ENCODE measurements around the gene IDUA.

DNA sequence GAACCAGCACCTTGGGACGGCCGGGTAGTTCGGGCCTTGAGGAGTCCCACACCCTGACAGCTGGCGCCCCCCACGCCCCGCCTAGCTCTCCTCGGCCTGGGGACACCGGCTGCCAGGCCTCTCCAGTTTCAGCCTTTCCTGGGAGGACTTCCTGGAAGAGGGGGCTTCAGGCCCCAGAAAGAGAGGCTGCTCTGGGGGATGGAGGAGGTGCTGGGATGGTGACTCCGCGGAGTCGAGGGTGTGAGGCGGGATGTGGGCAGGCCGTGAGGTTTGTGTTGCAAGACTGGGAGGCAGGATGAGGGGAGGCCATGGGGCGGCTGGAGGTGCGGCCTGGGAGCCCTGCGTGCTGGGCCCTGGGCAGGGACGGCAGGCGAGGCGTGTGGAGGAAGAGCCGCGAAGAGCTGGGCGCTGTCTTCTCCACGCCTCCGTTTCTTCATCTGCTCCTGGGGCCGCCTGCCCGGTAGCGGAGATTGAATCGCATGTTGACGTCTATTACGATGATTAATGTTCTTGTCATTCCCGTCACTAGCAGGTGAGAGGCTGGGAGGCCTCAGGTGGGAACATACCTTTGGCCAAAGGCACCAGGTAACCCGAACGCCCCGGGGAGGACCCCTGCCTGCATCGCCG, 23.7 kb downstream of the IDUA start:
- TF ChIP-seq CTCF (conservative IDR thresholded peaks at IDR 0.05; ENCODE audit: low read depth, low read length) (no peak), MAFK (IDR thresholded peaks at IDR 0.05; ENCODE audit: low read depth, low read length) (no peak), BHLHE40 (IDR thresholded peaks at IDR 0.05; ENCODE audit: low read depth, low read length) (0 out of 2 replicates have a peak, but pooled peaks have one; percentile 30), POLR2A (IDR thresholded peaks at IDR 0.05; ENCODE audit: low read depth, low read length) (no peak), USF2 (IDR thresholded peaks at IDR 0.05; ENCODE audit: low read depth, low read length) (no peak), CEBPB (IDR thresholded peaks at IDR 0.05; ENCODE audit: low read depth, low read length) (peak; percentile 90), MAZ (IDR thresholded peaks at IDR 0.05; ENCODE audit: borderline replicate concordance, low read depth, low read length) (no peak), RFX5 (IDR thresholded peaks at IDR 0.05; ENCODE audit: low read depth, low read length) (no peak), CHD1 (IDR thresholded peaks at IDR 0.05; ENCODE audit: low read depth, low read length) (no peak), RCOR1 (IDR thresholded peaks at IDR 0.05; ENCODE audit: insufficient replicate concordance, low read length) (no peak), RAD21 (IDR thresholded peaks at IDR 0.05; ENCODE audit: low read length) (no peak), FOS (IDR thresholded peaks at IDR 0.05; ENCODE audit: low read depth, low read length) (no peak), MXI1 (IDR thresholded peaks at IDR 0.05; ENCODE audit: borderline replicate concordance, low read depth, low read length) (no peak)
- TF ChIP-seq, protein P1, sequence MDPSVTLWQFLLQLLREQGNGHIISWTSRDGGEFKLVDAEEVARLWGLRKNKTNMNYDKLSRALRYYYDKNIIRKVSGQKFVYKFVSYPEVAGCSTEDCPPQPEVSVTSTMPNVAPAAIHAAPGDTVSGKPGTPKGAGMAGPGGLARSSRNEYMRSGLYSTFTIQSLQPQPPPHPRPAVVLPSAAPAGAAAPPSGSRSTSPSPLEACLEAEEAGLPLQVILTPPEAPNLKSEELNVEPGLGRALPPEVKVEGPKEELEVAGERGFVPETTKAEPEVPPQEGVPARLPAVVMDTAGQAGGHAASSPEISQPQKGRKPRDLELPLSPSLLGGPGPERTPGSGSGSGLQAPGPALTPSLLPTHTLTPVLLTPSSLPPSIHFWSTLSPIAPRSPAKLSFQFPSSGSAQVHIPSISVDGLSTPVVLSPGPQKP (IDR thresholded peaks at IDR 0.05; ENCODE audit: borderline replicate concordance, low read depth, low read length) = no peak
